Activated CD8-positive, alpha-beta memory T cell treated with anti-CD3 and anti-CD28 coated beads, Interleukin-2, amount 50 U/mL, for 48 hours (primary cell): ENCODE results near the gene TRPM3.
"Not testable (repeated sequence)": the region's sequence is repeated elsewhere in the genome, so short reads cannot be mapped to it uniquely, and the experiment has no call there.

Experiments used
- DNase-seq: peaks from one replicate; pipeline ENCODE4 v3.0.0-alpha.2; 2020

Gene TRPM3

DNA sequence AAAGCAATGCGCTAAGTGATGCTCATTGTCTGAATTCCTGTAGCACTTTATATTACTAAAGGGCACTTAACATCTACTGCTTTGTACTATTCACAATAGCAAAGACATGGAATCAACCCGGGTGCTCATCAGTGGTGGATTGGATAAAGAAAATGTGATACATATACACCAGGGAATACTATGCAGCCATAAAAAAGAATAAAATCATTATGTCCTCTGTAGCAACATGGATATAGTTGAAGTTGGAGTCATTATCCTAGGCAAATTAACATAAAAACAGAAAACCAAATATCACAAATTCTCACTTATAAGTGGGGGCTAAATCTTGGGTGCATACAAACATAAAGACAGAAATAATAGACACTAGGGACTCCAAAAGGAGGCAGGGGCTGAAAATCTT lies 308.3 kb downstream of the TRPM3 start:
- no peak for DNase-seq

DNA sequence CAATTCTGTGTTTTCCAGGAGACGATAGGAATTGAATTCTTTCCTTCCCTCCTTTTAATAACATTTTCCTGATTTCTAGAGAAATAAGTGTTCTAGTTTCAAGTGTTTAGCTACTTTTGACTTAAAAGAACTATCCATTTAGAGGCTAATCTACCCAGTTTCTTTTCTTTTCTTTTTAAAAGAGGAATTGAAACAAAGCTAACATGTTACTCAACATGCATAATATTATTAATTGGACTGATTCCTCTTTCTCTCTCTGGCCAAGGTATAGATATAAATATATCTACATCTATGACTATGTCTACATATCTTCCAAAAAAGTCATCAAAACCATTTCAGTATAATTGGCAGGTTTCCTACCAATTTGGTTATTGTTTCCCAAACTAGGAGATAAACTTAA lies 309.8 kb downstream of the TRPM3 start:
- no peak for DNase-seq

DNA sequence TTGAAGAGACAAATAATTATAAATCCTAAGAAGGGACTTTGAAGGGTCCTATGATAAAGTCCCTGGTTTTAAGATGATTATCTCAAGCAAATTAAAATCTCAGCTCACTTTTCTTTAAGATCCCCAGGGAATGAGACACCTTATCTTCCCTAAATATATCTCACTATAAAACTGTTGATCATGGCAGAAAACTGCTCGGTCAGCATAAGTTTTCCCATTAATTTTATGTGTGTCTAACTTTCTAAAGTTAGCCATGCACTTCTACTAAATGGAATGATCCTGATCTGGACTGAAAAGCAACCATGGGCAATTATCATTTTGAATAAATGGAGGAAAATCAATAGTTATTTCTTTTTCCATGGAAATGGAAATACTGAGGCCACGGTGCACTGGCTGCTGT lies 314.5 kb downstream of the TRPM3 start:
- no peak for DNase-seq

DNA sequence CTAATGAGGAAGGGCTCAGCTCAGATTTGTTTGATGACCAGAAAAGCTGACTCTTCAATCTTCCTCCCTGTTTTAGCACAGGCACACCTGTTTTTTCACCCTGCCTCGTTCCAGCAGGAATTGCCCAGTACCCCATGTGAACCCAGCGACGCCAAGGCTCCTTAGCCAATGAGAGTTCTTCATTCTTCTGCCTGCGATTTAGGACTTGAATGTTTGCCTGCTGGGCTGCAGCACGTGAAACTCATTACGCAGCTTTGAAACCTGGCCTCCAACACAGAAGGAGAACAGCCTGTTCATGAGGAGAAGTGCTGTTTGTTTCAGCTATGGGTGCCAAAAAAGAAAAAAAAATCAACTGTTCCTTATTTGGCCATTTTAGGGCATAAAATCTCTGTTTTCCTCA lies 315.5 kb downstream of the TRPM3 start:
- DNase-seq, result no peak

DNA sequence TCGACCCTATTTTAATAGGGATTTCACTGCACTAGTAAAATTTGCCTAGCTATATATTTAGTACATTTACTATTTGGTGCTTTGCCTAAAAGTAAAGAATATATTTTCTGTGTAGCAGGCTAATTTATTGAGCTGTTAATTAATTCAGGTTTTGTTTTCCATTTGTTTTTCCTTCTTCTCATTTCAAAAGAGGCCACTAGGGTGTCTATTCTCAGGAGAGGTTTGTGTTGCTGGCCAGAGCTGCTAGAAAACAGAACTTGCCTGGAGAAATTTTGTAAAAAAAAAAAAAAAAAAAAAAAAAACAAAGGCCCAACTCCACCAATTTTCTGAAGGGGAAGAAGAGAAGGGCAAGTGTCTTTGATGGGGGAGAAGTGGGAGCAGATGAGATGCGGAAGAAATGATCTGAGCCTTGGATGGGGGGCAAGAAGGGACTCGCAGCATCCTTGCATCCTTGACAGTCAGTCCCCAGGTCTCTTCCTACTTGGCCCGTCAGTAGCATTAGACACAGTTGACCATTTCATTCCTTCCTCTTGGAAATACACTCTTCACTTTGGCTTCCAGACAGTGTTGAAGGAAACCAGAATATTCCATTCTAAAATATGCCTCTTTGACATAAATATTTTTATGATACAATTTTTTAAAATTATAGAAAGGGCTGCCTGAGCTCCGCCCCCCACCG lies 318.5 kb downstream of the TRPM3 start:
- no peak for DNase-seq

DNA sequence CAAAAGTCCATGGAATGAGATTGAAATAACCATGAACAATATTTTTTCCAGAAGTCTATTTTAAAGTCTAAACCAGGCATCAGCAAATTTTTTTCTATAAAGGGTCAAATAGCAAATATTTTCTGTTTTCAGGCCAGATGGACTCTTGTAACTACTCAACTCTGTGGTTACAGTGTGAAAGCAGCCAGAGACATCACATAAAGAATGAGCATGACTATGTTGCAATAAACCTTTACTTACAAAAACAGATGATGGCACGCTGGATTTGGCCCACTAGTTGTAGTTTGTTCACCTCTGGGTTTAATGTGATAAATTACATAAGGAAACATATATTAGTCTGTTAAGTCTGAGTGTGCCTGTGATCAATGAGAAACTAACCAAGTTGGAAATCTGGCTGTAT lies 319.2 kb downstream of the TRPM3 start:
- DNase-seq, result no peak

DNA sequence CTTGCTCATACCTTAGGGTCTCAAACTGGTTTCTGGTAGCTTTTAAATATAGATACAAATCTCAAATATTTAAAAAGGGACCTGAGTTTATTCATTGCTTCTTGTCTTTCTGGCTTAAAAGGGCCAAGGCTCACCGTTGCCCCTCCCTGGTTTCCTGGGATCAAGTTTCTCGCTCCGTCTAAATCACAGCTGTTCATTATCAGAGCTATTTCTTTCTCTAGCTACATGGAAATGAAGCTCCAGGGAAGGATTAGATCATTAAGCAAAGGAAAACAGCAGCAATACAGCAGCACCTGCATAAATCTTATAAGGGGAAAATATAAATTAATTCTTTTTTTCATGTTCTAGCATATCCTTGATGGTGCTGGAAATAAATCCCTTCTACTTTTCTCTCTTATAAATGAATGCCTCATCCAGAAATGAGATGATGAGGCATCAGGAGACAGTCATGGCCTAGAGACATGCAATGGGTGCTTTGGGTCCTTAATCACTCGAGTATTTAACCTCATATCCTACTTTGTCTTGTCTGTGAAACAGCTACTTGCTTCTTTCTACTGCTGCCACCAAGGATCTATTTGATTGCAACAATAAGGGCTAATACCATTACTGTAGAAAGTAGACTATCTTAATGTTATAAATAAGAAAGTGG lies 320.1 kb downstream of the TRPM3 start:
- DNase-seq, result no peak

DNA sequence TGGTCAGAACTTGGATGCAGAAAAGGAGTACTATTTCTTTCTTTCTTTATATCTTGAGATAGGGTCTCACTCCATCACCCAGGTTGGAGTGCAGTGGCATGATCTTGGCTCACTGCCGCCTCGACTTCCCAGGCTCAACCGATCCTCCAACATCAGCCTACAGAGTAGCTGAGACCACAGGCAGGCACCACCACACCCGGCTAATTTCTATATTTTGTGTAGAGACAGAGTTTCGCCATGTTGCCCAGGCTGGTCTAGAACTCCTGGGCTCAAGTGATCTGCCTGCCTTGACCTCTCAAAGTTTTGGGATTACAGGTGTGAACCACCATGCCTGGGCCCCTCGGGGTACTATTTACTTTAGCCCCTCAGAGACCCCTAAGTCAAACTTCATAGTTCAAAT lies 323.4 kb downstream of the TRPM3 start:
- no peak for DNase-seq

DNA sequence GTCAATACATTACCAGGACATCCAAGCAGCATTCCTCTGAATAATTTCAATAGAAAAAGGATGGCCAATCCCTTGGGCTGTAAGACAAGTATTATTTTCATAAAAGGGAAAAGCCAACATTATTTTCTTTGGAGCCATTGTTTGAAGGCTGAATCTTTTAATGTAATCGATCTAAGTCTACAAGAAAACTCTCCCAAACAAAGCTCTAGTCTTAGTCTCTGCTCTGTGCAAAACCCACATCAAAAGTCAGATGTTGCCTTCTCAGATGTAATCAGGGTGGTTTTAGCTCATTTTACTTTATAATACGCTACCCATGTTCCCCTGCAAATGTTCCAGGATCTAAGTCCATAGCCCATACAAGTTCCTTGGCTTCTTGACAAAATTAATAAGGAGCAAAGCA lies 325.6 kb downstream of the TRPM3 start:
- no peak for DNase-seq

DNA sequence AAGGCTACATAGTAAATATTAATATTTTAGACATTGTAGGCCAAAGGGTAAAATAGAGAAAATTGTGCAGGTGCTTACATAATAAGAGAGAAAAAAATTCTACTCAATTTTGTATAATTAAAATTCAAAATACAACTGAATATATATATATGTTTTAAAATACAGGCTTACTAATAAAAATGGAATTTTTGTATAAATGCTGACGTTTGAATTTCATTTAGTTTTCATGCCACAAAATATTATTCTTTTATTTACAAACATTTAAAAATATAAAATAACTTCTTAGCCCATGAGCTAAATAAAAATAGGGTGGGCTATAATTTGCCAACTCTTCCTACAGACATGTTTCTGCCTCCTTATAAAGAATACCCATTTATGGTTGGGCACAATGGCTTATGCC lies 328.6 kb downstream of the TRPM3 start:
- DNase-seq, result no peak

DNA sequence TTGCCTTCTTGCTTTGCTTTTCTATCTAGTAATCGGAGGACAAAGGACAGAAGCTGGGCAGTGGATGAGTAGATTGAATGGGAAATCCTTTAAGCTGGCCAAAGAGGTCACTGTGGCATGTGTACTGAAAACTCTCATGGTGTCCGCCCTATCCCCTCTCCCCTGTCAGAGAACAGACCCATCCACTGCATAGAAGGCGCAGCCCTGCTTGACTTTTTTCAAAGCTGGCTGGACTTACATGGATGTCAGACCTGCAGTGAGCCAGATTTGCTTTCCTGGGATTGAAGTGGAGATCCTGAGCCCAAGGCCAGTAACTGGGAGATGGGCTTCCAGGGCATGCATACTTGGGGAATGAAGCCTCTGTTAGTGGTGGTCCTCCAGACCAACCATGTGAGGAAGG lies 329.5 kb downstream of the TRPM3 start:
- no peak for DNase-seq

DNA sequence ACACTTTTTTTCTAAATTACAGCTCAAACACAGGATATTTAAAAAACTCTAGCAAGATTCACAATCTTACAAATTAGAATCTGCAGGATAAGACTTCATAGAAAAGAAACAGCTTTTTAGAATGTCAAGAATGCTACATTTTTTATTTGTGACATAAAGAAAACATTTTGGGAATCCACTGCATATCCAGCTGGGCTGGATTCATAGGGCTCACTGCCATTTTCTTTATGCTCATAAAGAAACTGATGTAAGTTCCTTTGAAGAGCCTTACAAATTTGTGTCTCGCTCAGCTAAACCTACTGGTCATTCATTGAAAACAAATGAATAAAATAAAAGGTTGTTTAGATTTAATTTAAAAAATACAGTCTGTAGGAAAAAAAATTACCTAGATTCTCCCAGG lies 332.3 kb downstream of the TRPM3 start:
- no peak for DNase-seq

DNA sequence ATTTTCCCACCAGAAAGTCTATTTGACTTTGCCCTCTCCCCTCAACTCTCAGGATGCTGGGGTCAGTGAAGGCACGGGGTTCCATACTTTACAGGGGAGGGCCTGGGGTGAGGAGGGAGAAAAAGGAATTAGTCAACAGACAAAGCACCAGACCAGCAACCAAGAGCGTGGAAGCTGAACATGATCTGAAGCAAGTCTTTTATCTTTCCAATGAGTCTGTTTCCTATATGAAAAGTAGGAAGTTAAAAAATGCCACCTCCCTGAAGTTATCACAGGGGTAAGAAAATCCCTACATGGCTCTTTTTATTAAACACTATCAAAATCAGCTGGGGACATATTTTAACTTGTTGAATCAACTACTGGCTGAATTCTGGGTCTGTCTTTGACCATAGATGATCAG lies 337.0 kb downstream of the TRPM3 start:
- no peak for DNase-seq

DNA sequence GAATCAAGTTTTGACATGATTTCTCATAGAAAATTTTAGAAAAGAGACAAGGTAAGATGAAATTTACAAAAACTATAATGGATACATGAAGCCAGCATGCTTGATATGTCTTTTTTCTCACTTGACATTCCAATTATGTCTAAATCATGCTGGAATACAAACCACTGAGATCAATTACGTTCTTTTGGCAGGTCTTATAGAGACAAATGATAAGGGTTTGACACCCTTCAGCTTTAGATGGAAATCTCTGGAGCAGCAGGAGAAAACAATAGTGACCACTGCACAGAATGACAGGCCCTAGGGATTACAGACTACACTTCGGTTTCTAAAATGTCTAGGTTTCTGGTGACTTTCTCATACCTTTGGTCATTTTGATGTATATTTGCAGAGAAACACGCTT lies 342.9 kb downstream of the TRPM3 start:
- no peak for DNase-seq

DNA sequence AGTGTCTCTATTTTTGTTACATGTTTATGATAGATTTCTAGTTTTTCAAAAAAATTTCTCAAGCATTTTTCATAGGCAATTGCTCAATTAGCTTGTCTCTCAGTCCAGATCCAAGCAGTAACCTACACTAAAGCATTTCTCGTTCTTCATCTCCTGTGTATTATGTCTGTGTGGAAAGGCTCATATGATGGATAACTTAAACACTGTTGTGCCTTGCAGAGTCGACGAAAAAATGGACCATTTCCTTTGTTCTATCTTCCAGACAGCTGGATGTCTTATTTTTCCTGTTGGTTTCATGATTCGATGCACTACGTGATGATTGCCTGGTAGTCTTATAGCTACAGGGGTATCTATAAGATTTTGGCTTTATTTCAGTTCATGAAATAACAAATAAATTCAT lies 347.8 kb downstream of the TRPM3 start:
- DNase-seq, result no peak

DNA sequence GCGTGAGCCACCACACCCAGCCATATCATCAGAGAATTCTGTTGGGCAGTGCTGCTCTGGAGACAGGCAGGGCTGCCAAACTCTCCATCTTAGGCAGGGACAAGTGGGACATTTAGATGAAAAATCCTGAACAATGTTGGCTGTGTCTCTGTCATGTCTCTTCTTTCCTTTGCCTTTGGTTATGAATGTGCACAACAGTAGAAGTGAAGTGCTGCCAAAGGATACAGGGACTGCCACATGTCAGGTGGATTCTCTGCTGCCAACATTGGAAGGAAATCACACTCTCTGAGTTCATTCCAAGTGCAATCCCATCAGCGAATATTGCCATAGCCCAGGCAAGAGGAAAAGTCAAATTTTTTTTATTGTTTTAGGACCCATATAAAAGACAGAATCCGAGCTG lies 348.8 kb downstream of the TRPM3 start:
- no peak for DNase-seq

DNA sequence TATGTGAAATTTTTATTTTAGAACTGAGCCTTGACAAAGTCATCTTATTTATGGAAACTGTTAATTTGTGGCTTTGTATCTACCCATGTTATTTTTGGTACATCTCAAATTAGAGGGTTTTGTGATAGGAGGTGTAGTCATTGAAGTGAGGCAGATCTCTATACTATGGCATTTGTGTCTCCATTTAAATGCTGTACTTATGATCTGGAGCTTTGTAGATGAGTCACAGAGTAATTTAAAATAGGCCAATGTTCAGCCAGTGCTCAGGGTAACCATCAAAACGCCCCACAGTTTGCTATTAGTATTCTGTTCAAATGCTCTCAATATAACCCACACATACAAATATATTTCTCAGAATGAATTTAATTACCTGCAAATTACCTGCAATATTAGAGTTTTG lies 355.5 kb downstream of the TRPM3 start:
- DNase-seq, result no peak

DNA sequence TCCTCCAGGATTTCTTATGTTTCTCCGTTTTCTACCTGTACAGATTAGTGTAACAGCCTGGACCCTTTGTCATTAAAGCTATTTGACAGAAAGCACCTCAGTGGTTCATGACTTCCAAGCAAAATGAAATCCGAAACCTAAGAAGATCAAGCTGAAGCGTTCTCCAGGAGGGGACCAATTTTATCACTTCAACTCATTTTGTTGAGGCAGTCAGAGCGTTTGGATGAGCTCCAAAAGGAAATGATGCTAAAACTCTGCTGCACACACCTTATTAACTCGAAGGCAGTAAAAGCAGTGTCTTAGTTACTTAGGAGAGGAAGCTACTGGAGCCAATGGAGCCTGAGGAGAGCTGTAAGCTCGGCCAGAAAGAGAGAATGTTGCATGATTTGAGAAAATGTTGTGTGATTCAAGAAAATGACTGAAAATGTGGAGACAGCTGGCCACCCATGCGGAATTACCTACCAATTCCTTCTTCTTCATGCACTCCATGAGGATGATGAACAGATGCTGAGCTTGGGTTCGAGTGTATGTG lies 360.2 kb downstream of the TRPM3 start:
- DNase-seq, result no peak

DNA sequence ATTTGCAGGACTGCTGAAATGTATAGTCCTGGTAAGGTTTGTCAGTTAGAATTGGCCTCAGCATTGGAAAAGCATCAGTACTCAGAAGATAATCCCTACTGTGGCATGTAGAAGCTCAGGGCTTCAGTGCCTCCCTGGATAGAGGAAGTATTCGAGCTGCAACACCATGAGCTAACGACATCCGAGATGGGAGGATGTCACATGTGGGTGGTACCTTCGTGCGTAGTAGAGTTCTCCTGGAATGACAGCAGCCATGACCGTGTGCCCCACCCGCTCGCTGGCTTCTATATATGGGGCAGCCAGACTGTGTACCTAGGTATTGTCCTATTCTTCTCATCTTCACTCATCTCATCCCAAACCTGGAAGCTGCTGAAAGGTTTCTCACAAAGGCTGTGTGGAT lies 361.2 kb downstream of the TRPM3 start:
- no peak for DNase-seq

DNA sequence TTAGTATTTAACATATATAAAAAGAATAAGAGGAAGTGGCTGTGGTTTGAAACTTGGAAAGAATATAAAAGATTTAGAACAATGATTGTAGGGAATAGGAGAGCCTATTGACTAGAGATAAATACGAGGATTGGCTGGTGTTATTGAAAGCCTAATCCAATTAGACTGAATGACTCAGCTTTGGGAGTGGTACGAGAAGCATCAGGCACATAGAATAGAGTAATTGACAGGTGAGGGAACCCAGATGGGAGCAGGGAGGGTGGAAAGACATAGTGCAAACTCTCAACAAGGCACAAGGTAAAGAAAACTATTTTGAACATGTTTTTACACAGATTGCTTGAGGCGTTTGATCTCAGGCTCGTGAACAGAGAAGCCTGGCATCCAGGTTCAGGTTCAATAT lies 368.1 kb downstream of the TRPM3 start:
- no peak for DNase-seq

DNA sequence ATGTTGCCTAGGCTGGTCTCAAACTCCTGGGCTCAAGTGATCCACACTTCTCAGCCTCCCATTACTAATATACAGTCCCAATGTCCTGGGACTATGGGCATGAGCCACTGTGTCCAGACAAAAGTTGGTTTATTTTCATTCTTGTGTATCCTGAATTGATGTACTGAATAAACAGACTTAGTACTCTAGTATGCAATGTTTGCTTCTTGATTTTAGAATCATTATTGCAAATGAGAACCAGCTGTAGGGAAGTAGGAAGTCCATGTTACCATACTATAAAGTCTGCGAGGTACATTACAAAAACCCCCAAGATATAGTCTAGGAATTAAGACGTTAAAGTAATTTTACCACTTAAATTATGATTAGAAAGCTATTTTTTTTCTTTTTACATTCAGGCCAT lies 372.4 kb downstream of the TRPM3 start:
- no peak for DNase-seq

DNA sequence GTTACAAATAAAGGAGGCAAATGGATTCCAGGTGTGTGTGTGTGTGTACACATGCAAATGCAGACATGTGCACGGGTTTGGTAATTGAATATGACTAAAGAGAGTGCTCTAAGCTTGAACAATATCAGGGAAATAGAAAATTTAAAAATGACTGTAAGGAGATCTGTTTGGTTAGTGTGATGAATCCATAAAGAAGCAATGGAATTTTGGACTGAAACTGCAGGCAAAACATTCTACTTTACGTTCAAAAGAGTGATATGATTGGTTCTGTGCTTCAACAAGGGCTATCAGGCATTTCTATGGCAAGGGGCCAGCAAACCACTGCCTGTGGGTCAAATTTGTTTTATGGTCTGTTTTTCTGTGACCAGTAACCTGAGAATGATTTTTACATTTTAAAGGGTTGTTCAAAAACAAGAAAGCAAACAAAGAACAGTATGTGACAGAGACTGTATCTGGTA lies 374.1 kb downstream of the TRPM3 start:
- no peak for DNase-seq

DNA sequence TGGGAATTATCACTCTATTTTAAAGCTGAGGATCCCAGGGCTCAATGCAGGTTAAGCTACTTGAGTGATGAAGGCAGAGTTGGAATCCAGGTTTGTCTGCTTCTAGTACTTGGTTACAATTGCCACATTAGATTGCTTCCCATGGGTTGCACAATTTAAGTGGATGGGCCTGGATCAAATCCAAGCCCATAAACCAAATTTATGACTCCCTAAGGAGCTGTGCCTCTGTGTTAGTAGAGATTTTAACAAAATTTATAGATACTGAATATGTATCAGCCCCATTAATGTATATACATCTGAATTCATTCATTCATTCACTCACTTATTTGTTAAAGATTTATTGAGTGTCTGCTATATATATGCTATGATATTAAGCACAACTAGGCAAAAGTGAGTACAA lies 374.7 kb downstream of the TRPM3 start:
- no peak for DNase-seq

DNA sequence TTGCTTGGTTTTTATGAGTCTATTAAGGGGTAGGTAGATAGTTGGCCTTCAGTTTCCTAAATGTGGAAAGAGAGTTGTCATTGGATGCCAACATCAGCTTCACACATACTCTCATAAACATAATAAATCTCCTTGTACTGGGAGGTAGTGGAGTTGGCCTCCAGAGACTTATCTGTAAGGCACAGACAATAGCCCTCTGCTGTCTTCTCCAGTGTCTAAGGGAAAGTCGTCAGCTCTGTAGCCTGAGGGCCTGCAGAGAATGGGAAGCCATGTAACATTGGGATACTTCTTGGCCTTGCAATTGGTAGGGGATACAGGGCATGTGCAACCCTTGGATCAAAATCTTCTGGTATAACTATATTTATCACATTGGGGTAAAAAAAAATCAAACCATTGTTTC lies 375.1 kb downstream of the TRPM3 start:
- no peak for DNase-seq

DNA sequence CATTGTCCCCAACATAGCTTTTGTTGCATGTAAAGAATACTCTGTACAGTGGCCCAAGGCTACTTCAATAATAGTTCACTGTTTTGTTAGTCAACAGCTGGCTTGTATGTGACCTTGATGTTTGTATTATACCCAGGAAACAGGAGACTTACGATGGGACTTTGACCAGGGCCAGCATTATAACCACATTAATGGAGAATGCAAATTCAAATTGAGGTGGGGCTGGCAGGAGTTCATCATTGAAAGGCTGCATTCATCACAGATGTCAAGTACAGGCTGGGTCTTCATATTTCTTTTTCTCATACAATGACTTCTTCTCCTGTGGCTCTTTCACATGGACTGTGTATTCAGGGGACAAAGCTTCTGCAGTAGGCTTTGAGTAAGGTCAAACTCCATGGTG lies 396.6 kb downstream of the TRPM3 start:
- not testable (repeated sequence) for DNase-seq
